Endothelial cell (in vitro differentiated cells): Measurements from ENCODE around the gene SYT6. TPM values are rescaled to one million over a fixed set of nuclear protein-coding genes. Genes with fewer than 3 reads are reported as not detected.

Experiments used
- DNase-seq: peaks from one replicate; pipeline ENCODE4 v3.0.0; 2021; ENCODE audit warnings: low spot score
- H3K27ac Mint-ChIP-seq: one replicate; pipeline ENCODE4 v1.8.0; 2021; ENCODE audit warnings: mixed read lengths, inconsistent platforms; ENCODE audit not compliant: unreplicated experiment
- H3K27me3 Mint-ChIP-seq: one replicate; pipeline ENCODE4 v1.8.0; 2021; ENCODE audit warnings: mild to moderate bottlenecking, moderate library complexity, mixed read lengths, inconsistent platforms; ENCODE audit not compliant: unreplicated experiment
- H3K36me3 Mint-ChIP-seq: one replicate; pipeline ENCODE4 v1.8.0; 2021; ENCODE audit warnings: mild to moderate bottlenecking, low read depth, mixed read lengths, inconsistent platforms; ENCODE audit not compliant: unreplicated experiment
- H3K4me1 Mint-ChIP-seq: one replicate; pipeline ENCODE4 v1.8.0; 2021; ENCODE audit warnings: mild to moderate bottlenecking, mixed read lengths, inconsistent platforms; ENCODE audit not compliant: unreplicated experiment
- H3K4me3 Mint-ChIP-seq: one replicate; pipeline ENCODE4 v1.8.0; 2021; ENCODE audit warnings: mild to moderate bottlenecking, mixed read lengths, inconsistent platforms; ENCODE audit not compliant: unreplicated experiment
- H3K9me3 Mint-ChIP-seq: one replicate; pipeline ENCODE4 v1.8.0; 2021; ENCODE audit warnings: mixed read lengths, inconsistent platforms; ENCODE audit not compliant: unreplicated experiment
- CTCF ChIP-seq: fragments of 200-600 bp; sonication (generic); IDR thresholded peaks from one replicate; pipeline ENCODE4 v1.5.0; 2021; ENCODE audit warnings: antibody characterized with exemption; ENCODE audit not compliant: unreplicated experiment
- total RNA-seq: library from RNA; stranded (reverse); fragmentation: NEBNext Ultra II Directional; extraction: Animal tissue kit (Norgen Biotek cat#: 25700); gene quantifications from one replicate; pipeline ENCODE4 v1.2.1, GENCODE V29; 2021; ENCODE audit not compliant: unreplicated experiment

Gene SYT6
- total RNA-seq, 1 donor from 2014 or later: 2.1 TPM

GRCh38 chr1:114103992-114104391 lies 49.7 kb downstream of the SYT6 start:
- Mint-ChIP-seq H3K9me3 (no peaks in the 10 kb centered on the region), H3K4me3 (no peak overlapping the region), H3K4me1 (peaks cover 10% of the 10 kb centered on the region), H3K36me3 (no peaks in the 10 kb centered on the region), H3K27me3 (peaks cover 2% of the 10 kb centered on the region), H3K27ac (no peak overlapping the region)
- TF ChIP-seq CTCF: no peak
- DNase-seq: no peak

DNA sequence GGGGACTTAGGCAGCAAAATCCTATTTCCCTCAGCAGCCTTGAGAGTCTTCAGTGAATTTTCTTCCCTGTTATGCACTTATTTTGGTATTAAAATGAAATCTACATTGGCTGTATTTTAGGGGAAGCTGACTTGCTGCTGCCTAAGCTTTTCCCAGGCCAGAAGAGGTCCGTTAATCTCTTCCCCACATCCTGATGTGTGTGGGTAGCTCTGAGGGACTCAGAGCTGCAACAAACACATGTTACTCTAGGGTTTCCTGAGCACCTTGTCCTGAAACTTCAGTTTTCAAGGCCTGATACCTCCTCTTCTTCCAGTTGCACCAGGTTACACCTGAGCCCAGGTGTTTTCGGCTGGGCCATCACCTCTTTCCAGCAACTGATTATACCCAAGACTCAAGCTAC lies 51.5 kb downstream of the SYT6 start:
- DNase-seq: no peak
- H3K27me3 Mint-ChIP-seq: no peaks in the 10 kb centered on the region
- no peak overlapping the region for H3K4me3 Mint-ChIP-seq
- peaks cover 10% of the 10 kb centered on the region for H3K4me1 Mint-ChIP-seq
- no peak for TF ChIP-seq CTCF
- H3K9me3 Mint-ChIP-seq: no peaks in the 10 kb centered on the region
- H3K27ac Mint-ChIP-seq: no peak overlapping the region
- peaks cover 6% of the 10 kb centered on the region for H3K36me3 Mint-ChIP-seq

DNA sequence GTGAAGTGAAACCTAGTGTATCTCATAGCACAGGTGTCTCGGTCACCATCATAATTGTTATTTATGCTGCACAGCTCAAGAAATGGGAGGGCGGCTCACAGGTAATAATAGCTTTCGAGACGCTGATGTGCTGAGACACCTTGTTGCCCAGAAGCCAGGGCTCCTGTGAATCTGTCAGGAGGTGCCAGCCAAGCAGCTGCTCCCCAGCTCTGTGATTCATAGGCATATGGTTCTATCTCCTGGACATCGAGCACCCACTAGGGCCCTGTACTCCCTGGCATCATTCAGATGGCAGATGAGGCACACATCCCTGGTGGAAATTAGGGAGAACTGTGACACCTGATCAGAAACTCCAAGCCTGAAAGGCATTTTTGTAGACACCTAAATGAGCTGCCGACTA lies 53.5 kb downstream of the SYT6 start:
- Mint-ChIP-seq H3K27ac (no peak overlapping the region), H3K4me3 (no peak overlapping the region), H3K36me3 (peaks cover 6% of the 10 kb centered on the region), H3K27me3 (no peaks in the 10 kb centered on the region), H3K9me3 (no peaks in the 10 kb centered on the region), H3K4me1 (peaks cover 10% of the 10 kb centered on the region)
- DNase-seq: no peak
- no peak for TF ChIP-seq CTCF

DNA sequence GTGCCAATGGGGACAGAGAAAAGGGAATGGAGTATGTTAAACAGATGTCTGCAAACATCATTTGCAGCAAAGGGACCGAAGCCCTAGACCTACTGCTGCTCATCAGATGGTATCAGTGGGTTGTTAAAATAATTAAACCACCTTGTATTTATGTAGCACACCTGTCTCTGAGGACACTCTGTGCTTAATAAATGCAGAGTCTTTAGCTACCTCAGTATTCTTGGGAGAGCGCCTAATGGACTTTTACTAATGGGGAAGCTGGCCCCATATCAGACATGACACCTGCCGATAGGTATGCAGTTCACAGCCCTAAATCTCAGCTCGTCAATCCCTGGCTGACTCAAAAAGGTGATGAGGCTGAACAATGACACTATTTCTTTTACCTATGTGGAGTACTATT lies 54.4 kb downstream of the SYT6 start:
- Mint-ChIP-seq H3K27ac (no peak overlapping the region), H3K36me3 (peaks cover 6% of the 10 kb centered on the region), H3K4me1 (peaks cover 10% of the 10 kb centered on the region), H3K9me3 (no peaks in the 10 kb centered on the region), H3K27me3 (no peaks in the 10 kb centered on the region), H3K4me3 (no peak overlapping the region)
- DNase-seq: no peak
- TF ChIP-seq CTCF: no peak

DNA sequence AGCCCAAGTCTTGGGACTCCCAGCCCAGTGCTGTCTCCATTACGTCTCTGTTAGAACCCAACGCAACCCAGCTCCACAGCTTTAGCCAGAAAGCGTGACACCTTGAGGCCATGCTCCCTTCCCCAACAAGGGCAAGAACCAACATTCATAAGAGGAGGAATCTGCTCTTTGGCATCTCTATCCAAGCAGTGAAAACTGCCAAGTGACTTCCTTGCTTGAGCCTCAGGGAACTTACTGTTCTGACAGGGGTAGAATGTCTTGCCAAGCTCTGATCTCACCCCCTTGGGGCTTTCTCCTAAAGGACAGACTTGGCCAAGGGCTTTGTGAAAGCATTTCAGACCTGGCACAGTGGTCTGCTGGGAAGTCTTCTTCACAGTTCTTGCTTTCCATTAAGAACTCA lies 56.6 kb downstream of the SYT6 start:
- H3K9me3 Mint-ChIP-seq: no peaks in the 10 kb centered on the region
- DNase-seq: no peak
- no peak for TF ChIP-seq CTCF
- H3K27ac Mint-ChIP-seq: no peak overlapping the region
- peaks cover 2% of the 10 kb centered on the region for H3K27me3 Mint-ChIP-seq
- H3K4me1 Mint-ChIP-seq: no peaks in the 10 kb centered on the region
- no peak overlapping the region for H3K4me3 Mint-ChIP-seq
- peaks cover 6% of the 10 kb centered on the region for H3K36me3 Mint-ChIP-seq
